Stimulated activated CD4-positive, alpha-beta T cell treated with anti-CD3 and anti-CD28 coated beads, Interleukin-2, amount 100 ng/mL, for 48 hours (primary cell): ENCODE results near the gene CARD14.

Experiments
- DNase-seq, 2 donors: peaks; one replicate each; pipeline ENCODE4 v3.0.0-alpha.2; 2020

CARD14 gene

GRCh38 chr17:80213643-80213975, 43.8 kb downstream of the CARD14 start:
- no peak for DNase-seq

DNA sequence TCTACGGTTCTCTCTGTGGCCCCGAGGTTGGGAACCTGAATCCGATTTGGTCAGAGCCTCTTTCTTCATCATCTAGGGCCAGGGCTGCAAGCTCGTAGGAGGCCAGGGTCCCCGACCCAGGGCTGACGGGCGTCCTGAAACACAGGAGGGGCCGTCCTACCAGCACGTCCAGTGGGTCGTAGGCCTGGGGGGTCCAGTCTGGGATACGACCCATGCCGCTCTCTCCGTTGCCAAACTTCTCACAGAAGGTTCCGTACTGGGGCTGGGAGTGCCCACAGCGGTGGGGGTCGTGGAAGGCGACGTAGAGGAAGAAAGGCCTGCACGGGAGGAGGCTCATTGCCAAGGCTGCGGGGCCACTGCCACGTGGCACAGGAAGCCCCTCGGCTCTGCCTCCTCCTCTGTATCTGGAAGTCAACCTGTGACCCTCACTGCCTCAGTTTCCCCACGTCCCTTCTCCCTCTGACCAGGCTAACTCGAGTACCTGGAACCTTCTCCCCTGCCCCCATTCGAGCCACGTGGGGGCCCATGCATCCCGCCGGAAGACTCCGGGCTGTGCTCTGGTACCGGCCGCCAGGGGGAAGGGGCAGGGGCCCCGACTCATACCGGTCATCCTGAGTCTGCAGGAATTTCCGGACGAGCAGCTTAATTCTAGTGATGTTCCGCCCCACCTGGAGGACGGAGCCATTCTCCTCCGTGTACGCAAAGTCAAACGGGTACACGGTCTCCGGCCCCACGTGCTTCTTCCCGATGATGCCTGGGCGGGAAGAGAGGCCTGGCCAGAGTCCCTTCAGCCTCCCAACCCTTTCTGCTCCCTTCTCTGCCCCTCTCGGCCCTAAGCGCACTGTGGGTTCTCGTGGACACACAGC, 44.4 kb downstream of the CARD14 start:
- no peak for DNase-seq

DNA sequence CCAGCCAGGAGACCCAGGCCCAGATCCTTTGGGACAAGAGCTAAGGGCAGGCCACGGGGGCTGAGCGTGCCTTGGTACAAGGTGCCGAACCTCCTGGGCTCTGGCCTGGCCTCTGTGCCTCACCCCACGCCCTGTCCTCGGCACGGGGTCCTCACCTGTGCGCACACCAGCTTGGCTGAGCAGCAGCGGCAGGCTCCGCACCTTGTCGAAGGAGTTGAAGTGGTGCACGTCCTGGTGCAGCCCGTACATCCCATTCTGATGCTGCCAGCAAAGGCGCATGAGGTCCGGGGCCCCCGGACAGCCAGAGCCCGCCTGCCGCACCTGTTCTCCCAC, 45.0 kb downstream of the CARD14 start:
- DNase-seq = no peak

- no peak for DNase-seq
These were observed 46.9 kb downstream of the CARD14 start for GRCh38 chr17:80216473-80217456.

GRCh38 chr17:80217703-80218362, 48.0 kb downstream of the CARD14 start:
- no peak for DNase-seq

- no peak for DNase-seq
These were observed 48.6 kb downstream of the CARD14 start for GRCh38 chr17:80218391-80218790.

DNA sequence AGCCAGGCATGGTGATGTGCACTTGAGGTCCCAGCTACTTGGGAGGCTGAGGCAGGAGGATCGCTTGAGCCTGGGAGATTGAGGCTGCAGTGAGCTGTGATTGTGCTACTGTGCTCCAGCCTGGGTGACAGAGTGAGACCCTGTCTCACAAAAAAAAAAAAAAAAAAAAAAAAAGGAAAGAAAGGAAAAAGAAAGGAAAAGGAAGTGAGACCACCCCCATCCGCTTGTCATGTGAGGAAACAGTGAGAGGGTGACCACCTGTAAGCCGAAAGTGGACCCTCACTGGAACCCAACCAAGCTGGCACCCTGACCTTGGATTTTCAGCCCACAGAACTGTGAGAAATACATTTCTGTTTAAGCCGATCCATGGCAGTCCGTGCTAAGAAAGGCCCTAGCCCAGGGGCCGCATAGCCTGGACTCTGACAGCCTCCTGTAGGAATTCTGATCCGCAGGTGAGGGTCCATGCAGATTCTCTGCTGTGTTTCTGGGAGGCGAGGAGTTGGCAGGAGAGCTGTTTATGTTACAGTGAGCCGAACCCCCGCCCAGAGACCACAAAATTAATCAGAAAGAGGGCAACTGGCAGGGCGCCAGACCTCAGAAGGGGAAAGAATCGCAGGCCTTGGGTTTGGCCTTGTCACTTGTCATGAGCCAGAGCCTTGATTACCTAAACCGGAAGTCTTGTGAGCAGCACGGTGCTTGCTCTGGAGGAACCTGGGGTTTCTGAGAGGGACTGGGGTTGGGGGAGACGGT, 49.4 kb downstream of the CARD14 start:
- peak; percentile 88 to 91 for DNase-seq

- DNase-seq = no peak
These were observed 49.9 kb downstream of the CARD14 start for GRCh38 chr17:80219763-80220053.

DNA sequence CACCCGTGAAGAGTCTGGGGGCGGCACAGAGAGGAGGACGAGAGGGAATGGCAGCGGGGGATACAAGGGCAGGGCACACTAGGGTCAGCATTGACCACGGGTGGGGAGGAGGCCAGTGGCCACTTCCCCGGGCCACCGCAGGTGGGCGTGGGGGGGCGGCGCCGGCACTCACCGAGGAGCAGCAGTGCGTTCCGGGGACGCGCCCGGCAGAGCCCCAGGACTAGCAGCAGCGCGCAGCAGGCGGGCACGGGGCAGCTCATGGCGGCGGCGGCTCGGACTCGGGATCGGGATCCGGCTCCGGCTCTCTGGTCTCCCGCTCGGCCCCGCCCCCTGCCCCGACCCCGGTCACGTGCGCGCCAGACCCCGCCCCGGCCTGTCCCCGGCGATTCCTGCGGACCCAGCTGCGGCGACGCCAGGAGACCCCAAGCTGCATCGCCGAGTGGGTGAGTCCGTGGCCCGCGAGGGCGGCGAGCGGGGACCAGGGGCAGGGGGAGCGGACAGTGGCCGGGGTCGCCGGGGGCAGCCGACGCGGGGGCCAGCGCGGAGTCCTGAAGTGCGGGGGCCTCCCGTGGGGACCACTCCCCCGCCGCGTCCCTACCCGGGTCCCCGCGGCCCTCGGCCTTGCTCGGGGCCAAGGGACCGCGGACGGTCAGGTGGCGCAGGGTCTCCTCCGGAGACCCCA, 50.4 kb downstream of the CARD14 start, which contains the start of the genes SGSH and SLC26A11:
TSS of gene SGSH (minus strand) at position 280 of the 682 bp plus-strand sequence. CDS start at position 260, 20 bp downstream.
TSS of gene SLC26A11 (plus strand) at position 374 of the 682 bp plus-strand sequence. CDS start 1,134 bp downstream, outside the sequence.
- peak; percentile 69 to 72 for DNase-seq

DNA sequence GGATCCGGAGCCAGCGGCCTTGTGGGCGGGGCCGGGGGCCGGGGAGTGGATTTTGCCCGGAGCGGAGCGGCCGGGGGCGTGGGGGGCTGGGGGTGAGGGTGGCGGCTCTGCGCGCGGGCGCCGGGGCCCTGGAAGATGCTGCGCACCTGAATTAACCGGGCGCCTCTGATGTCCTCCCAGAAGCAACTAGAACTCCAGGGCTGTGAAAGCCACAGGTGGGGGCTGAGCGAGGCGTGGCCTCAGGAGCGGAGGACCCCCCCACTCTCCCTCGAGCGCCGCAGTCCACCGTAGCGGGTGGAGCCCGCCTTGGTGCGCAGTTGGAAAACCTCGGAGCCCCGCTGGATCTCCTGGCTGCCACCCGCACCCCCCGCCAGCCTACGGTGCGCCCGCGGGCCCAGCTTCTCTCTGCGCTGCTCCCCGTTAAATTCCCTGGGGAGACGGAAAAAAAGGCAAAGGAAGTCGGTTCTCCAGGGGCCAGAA, 50.9 kb downstream of the CARD14 start:
- peak in 1 of 2 donors; percentile 6 for DNase-seq

GRCh38 chr17:80221351-80222105, 51.7 kb downstream of the CARD14 start:
- no peak for DNase-seq

DNA sequence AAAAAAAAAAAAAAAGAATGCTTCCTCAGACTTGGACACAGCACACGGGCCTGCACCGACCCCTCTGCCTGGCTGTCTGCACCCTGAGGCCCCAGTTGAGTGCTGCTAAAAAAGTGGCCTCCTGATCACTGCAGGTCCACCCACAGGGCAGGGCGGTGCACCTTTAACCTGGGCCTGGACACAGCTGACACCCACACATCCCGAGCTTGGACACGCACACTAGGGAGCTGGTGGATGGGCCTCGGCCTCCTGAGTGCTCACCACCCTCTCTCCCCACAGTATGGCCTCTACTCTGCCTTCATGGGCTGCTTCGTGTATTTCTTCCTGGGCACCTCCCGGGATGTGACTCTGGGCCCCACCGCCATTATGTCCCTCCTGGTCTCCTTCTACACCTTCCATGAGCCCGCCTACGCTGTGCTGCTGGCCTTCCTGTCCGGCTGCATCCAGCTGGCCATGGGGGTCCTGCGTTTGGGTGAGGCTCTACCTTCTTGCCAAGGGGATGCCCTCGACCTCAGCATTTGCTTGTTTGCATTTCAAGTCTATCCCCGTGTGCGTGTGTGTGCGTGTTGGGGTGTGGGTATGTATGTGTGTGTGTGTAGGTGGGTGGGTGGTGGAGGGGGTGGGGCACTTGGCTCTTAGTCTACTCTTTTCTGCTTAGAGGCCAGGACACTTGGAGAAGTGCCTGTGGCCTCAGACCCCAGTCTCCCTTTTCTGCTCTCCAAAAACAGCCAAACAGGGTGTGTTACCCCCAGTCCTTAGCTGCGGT, 52.7 kb downstream of the CARD14 start:
- no peak for DNase-seq

DNA sequence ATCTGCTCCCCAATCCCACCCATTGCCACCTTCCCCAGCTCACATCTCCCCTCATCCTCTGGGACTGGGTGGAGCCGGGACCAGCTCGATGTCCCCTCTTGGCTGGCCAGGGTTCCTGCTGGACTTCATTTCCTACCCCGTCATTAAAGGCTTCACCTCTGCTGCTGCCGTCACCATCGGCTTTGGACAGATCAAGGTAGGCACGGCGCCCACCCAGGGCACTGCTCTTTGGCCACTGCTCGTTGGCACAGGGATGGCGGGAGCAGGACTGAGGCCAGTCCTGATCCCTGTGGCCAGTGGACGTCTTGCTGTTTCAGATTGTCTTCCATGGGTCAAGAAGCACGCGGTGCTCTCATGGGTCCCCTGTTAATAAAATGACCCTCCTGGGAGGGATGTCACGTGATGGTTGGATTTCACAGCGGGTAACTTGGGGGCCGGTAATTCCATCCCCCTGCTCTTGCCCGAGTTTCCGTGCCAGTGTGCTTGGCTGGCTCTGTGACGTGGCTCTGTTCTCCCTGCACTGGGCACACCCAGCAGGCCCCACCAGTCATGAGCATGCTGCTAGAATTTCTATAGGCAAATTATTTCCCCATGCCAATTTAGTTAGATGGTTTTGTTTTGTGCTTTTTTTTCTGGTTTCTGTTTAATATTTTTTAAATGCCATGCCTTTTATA, 53.4 kb downstream of the CARD14 start:
- no peak for DNase-seq

DNA sequence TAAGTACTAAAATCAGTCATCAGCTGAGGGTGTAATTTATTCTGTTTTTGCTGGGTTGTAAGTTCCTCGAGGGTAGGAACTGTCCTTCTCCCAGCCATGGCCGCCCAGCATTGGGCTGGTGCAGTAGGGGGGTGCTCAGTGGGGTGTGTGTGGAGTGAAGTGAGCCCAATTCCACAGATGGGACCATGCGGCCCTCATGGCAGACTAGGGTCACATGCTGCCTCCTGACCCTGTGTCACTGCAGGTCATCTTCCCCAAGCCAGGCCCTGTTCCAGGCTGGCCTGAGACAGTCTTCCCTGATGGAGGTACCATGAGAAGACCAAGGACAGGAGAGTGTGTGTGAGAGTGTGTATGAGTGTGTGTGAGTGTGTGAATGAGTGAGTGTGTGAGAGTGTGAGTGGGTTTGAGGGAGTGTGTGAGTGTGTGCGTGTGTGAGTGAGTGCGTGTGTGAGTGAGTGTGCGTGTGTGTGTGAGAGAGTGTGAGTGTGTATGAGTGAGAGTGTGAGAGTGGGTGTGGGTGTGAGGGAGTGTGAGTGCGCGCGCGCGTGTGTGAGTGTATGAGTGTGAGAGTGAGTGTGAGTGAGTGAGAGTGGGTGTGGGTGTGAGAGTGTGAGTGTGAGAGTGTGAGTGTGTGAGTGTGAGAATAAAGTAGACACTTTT, 54.1 kb downstream of the CARD14 start:
- DNase-seq = no peak

DNA sequence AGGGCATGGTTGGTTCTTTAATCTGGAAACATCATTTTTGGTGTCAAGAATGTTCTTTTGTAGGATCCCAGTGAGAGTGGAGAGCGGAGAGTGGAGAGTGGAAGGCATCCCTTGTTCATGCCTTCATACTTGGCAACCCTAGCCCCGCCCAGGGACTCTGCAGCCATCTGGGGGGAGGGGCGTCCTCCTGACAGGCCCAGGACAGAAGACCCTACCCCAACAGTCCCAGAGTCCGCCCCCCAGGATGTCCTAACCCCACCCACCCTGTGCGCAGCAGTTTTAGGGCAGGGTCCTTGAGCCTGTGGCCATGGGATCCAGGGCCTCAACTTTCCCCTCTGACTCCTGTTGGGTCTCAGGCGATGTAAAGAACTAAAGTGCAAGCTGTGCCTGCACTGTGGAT, 54.9 kb downstream of the CARD14 start:
- no peak for DNase-seq

DNA sequence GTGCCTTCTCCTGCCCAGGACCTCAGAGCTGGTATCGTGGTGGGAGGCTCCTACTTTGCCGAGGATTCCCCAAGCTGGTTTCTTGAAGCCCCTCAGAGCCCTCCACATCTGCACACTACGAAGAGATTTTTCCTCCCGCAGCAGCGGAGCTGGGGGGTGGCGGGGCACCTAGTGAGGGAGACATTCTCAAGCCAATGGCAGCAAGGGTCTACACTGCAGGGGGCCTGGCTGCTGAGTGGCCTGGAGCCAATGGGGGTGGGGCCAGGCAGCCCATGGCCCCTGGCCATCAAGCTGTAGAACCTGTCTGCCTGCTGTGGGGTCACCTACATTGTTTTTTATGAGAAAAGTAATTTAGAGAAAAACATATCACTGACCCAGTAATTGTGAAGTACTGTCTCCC, 55.4 kb downstream of the CARD14 start:
- no peak for DNase-seq

DNA sequence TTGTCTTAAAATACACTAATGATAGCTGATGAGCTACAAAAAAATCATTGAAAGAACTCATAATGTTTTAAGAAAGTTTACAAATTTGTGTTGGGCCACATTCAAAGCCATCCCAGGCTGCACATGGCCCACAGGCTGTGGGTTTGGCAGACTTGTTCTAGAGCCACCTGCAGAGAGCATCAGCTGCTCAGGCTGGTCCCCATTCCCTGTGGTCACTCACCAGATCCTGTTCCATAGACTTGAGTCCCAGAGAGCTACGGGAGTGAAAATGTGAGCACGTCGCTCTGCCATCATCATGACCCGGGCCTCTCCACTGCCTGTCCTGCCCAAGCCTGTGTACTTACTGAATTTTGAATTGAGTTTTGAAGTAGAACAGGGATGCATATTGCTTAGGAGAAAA, 57.3 kb downstream of the CARD14 start:
- DNase-seq = no peak

DNA sequence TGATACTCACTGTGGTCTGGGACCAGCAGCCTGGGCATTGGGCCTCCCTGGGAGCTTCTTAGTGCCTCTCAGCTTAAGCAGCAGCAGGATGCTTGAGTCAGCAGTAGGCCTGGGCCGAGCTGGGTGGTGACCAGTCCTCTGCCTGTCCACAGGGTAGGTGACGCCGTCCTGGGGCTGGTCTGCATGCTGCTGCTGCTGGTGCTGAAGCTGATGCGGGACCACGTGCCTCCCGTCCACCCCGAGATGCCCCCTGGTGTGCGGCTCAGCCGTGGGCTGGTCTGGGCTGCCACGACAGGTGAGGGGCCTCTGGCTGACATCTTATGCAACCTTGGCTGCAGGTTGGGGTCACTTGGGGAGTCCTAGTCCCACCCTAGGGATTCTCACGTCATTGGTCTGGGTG, 57.8 kb downstream of the CARD14 start:
- no peak for DNase-seq

DNA sequence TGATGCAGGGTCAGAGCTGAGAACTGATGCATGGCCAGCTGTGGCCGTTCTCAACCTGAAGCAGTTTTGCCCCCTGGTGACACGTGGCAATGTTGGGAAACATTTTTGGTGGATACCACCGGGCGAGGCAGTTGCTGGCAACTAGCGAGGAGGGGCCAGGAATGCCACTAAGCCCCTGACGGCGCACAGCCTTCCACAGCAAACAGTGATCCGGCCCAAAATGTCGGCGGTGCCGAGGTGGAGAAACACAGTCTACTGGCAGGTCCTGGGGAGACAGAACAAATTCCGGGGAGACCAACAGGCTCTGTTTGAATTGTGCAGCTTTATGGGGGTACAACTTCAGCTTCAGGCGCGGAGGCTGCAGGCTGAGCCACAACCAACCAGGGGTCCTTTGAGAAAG, 58.6 kb downstream of the CARD14 start:
- DNase-seq = no peak
